CD4-positive, alpha-beta T cell (primary cell): ENCODE data around the gene SETD3. TPM values are rescaled to one million over a fixed set of nuclear protein-coding genes. Genes with fewer than 3 reads are reported as not detected.

Experiments
- ATAC-seq: fragments of 200-7000 bp; cut with Tn5 transposase; one replicate; pipeline ENCODE4 v1.10.0; 2022; ENCODE audit warnings: mild to moderate bottlenecking; ENCODE audit not compliant: poor library complexity
- CTCF ChIA-PET: fragments of 350-600 bp; sonication (Branson Sonifier 250); formaldehyde crosslinking; loops from one replicate; lab custom pipeline; 2021; ENCODE audit warnings: antibody characterized with exemption, inconsistent platforms; lab: Charles Lee
- POLR2A ChIA-PET: fragments of 350-600 bp; sonication (Branson Sonifier 250); formaldehyde crosslinking; loops from one replicate; lab custom pipeline; 2021; ENCODE audit warnings: antibody characterized with exemption, inconsistent platforms; lab: Charles Lee
- DNase-seq, 14 experiments: peaks; one replicate each; pipeline ENCODE4 v3.0.0-alpha.2; 2013 to 2020; ENCODE audit warnings: mixed read lengths in 2 of 14
- H3K27ac ChIP-seq, 2 donors: one replicate each; pipeline versions ENCODE4 v1.5.1 to v1.7.0; 2013; ENCODE audit warnings: low read length in 2 of 2, low read depth in 1 of 2, mild to moderate bottlenecking in 1 of 2
- H3K27me3 ChIP-seq, 2 experiments: 1 replicate in 1 of 2; 2 replicates in 1 of 2; pipeline versions ENCODE4 v1.6.1 to v1.7.0; 2013; ENCODE audit warnings: low read length in 2 of 2, control low read depth in 1 of 2, mild to moderate bottlenecking in 1 of 2, moderate library complexity in 1 of 2; ENCODE audit not compliant: insufficient read depth in 2 of 2, control insufficient read depth in 1 of 2
- H3K36me3 ChIP-seq: one replicate; pipeline ENCODE4 v1.6.1; 2013; ENCODE audit warnings: low read length, control low read depth; ENCODE audit not compliant: insufficient read depth
- H3K4me1 ChIP-seq: one replicate; pipeline ENCODE4 v1.6.1; 2013; ENCODE audit warnings: low read length, control low read depth; ENCODE audit not compliant: insufficient read depth
- H3K4me3 ChIP-seq: one replicate; pipeline ENCODE4 v1.5.1; 2013; ENCODE audit warnings: mild to moderate bottlenecking, low read length, moderate library complexity
- H3K9me3 ChIP-seq, 2 experiments: 1 replicate in 1 of 2; 2 replicates in 1 of 2; pipeline versions ENCODE4 v1.6.1 to v1.7.0; 2013; ENCODE audit warnings: low read length in 2 of 2, mild to moderate bottlenecking in 2 of 2, control low read depth in 1 of 2, moderate library complexity in 1 of 2; ENCODE audit not compliant: control insufficient read depth in 1 of 2, insufficient read depth in 1 of 2
- H3K27ac Mint-ChIP-seq: one replicate; pipeline ENCODE4 v1.8.0; 2020; ENCODE audit warnings: mixed read lengths
- H3K27me3 Mint-ChIP-seq: one replicate; pipeline ENCODE4 v1.8.0; 2021; ENCODE audit warnings: mixed read lengths
- H3K36me3 Mint-ChIP-seq: one replicate; pipeline ENCODE4 v1.8.0; 2021; ENCODE audit warnings: low read depth, mixed read lengths
- H3K4me1 Mint-ChIP-seq: one replicate; pipeline ENCODE4 v1.8.0; 2021; ENCODE audit warnings: low read depth, mixed read lengths
- H3K4me3 Mint-ChIP-seq: one replicate; pipeline ENCODE4 v1.8.0; 2020; ENCODE audit warnings: mild to moderate bottlenecking, mixed read lengths
- H3K9me3 Mint-ChIP-seq: one replicate; pipeline ENCODE4 v1.8.0; 2020; ENCODE audit warnings: mixed read lengths
- CTCF ChIP-seq: fragments of 200-600 bp; IDR thresholded peaks from one replicate; pipeline ENCODE4 v1.8.0; 2022; ENCODE audit warnings: antibody characterized with exemption, mild to moderate bottlenecking
- intact Hi-C, 2 experiments: fragments of 100-400 bp; cut with DNase I in 1 of 2; cut with micrococcal nuclease in 1 of 2; formaldehyde crosslinking; loops; one replicate each; pipeline versions ENCODE4 v1.15.1 to v1.9.0; 2023 to 2025; cut with DNase I, micrococcal nuclease
- total RNA-seq, 174 experiments: library from RNA in 2 of 174; stranded (reverse) in 2 of 174; gene quantifications; one replicate each; pipeline ENCODE4 v1.2.3 and lab custom pipeline; 2021 to 2026

Gene SETD3
- total RNA-seq, 2 experiments from 2014 or later, result 46.1 to 51.4 TPM

- peaks cover 24% of the 10 kb centered on the region for H3K36me3 ChIP-seq
- Mint-ChIP-seq H3K4me3 (no peak overlapping the region), H3K27ac (no peak overlapping the region), H3K4me1 (no peaks in the 10 kb centered on the region), H3K36me3 (peaks cover 19% of the 10 kb centered on the region), H3K9me3 (no peaks in the 10 kb centered on the region), H3K27me3 (no peaks in the 10 kb centered on the region)
- intact Hi-C loops, result loop anchor here in 1 of 2 experiments (5.0 kb wide), 3 partner anchors 171 to 431 kb away; partner anchors contain the start of gene EML1
- no peaks in the 10 kb centered on the region for H3K9me3 ChIP-seq
- peak in 3 of 14 experiments; percentile 4 to 32 (median 21) for DNase-seq
- TF ChIP-seq CTCF, result no peak
- CTCF ChIA-PET, result no interaction called here
- ATAC-seq, result no peak
- H3K27ac ChIP-seq, result no peak overlapping the region
- POLR2A ChIA-PET, result interaction anchor here (1.1 kb wide), 1 partner anchor 35 kb away, joined by 3 read pairs; the partner anchor contains the start of genes CCNK and SETD3
- no peaks in the 10 kb centered on the region for H3K27me3 ChIP-seq
- H3K4me3 ChIP-seq, result no peak overlapping the region
- peaks cover 8% of the 10 kb centered on the region for H3K4me1 ChIP-seq
These were observed 35.7 kb upstream of the SETD3 start for GRCh38 chr14:99516156-99516870.

DNA sequence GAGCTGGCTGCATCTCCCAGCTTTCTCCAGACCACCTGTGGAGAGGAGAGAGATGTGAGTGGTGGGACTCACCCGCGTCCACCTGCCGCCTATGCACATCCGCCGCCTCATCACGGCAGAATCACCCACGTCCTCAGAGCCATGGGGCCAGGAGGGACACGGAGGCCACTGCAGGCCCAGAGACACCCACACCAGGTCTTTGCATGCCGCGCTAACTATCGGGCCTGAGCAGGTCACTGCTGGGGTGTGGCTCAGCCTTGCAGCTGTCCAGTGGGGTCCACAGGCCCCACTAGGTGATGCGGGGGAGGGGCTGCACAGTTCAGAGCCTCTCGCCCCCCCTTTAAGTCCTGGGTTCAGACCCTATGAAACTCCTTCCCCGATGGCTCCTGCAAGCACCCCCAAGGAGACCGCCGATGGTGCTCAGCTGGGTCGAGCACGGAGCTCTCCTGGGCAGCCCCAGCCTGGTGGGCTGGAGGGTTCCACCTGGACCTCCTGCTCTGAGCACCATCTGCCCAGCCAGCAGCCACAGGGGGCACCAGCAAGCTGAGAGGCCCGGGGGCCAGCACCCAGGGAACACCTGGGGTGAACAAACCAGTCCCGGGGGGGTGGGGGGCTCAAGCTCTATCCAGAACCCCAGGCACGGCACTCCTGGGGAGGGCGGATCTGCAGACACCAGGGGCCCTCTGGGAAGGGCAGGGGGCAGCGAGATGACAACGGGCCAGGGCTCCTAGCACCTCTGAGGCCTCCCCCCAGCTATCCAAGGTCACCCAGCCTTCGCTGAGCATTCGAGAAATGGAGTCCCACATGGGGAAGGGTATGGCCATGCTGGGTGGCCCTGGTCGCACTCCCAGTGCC is 34.9 kb upstream of the SETD3 start:
- ATAC-seq (no peak), DNase-seq (peak in 1 of 14 experiments; percentile 31)
- Mint-ChIP-seq H3K4me1 (no peaks in the 10 kb centered on the region), H3K9me3 (no peaks in the 10 kb centered on the region), H3K27me3 (no peaks in the 10 kb centered on the region), H3K36me3 (peaks cover 27% of the 10 kb centered on the region), H3K27ac (no peak overlapping the region), H3K4me3 (no peak overlapping the region)
- Histone ChIP-seq H3K36me3 (peaks cover 32% of the 10 kb centered on the region), H3K27me3 (no peaks in the 10 kb centered on the region), H3K4me3 (no peak overlapping the region), H3K27ac (no peak overlapping the region), H3K9me3 (no peaks in the 10 kb centered on the region), H3K4me1 (peaks cover 8% of the 10 kb centered on the region)
- intact Hi-C loops, result loop anchor here in 1 of 2 experiments (5.0 kb wide), 3 partner anchors 172 to 432 kb away; partner anchors contain the start of gene EML1
- TF ChIP-seq CTCF, result no peak
- CTCF ChIA-PET, result no interaction called here
- POLR2A ChIA-PET, result interaction anchor here (1.1 kb wide), 1 partner anchor 35 kb away, joined by 3 read pairs; the partner anchor contains the start of genes CCNK and SETD3

- ChIA-PET CTCF (no interaction called here), POLR2A (interaction anchor here (1.1 kb wide), 1 partner anchor 34 kb away, joined by 3 read pairs; the partner anchor contains the start of genes CCNK and SETD3)
- Histone ChIP-seq H3K36me3 (peaks cover 34% of the 10 kb centered on the region), H3K9me3 (no peaks in the 10 kb centered on the region), H3K4me1 (peaks cover 8% of the 10 kb centered on the region), H3K27ac (no peak overlapping the region), H3K27me3 (no peaks in the 10 kb centered on the region), H3K4me3 (no peak overlapping the region)
- Mint-ChIP-seq H3K4me3 (no peak overlapping the region), H3K36me3 (peaks cover 27% of the 10 kb centered on the region), H3K27ac (no peak overlapping the region), H3K4me1 (no peaks in the 10 kb centered on the region), H3K27me3 (no peaks in the 10 kb centered on the region), H3K9me3 (no peaks in the 10 kb centered on the region)
- ATAC-seq, result no peak
- intact Hi-C loops, result loop anchor here in 1 of 2 experiments (5.0 kb wide), 3 partner anchors 173 to 433 kb away; partner anchors contain the start of gene EML1
- TF ChIP-seq CTCF, result no peak
- peak in 2 of 14 experiments; percentile 2 to 22 for DNase-seq
These were observed 34.1 kb upstream of the SETD3 start for GRCh38 chr14:99514552-99515300.
